Heart left ventricle (tissue), 13 donors: ENCODE results near the gene ASPDH.

Source experiments
- POLR2A ChIP-seq, 2 donors: fragments of 450-650 bp; IDR thresholded peaks; one replicate each; pipeline ENCODE4 v1.6.1; 2017; ENCODE audit warnings: antibody characterized with exemption in 2 of 2, mild to moderate bottlenecking in 2 of 2, moderate library complexity in 2 of 2
- TF ChIP-seq, protein P1 (sequence below), 12 donors: fragments of 200-600 bp; sonication (generic) in 4 of 12; IDR thresholded peaks; one replicate each; pipeline versions ENCODE4 v1.5.0 to v1.8.0; 2018 to 2022; ENCODE audit warnings: antibody characterized with exemption in 12 of 12, mild to moderate bottlenecking in 5 of 12
- donor health status: ischemic (EF 13 %, LVEDD 7.1; RV severe dilation, severe dysfunction).
- donor health status: DM: no; HTN: yes; CAD: no.
- donor health status: DM: no; HTN: no; CAD: no.
- donor health status: ischemic (EF 25% LVEDD 6.9; RV normal size, moderate dysfunction).
- donor health status: ischemic (EF 25% LVEDD 5.7; RV mildly dilated, moderate dysfunction).
- donor health status: ischemic (EF 35%, LVEDD 5.7; RV mildly dilated, moderate dysfunction).
- donor health status: nonischemic (EF 11% LVEDD 7.7; RV severe dilation, severe dysfunction).
- donor health status: DM: yes; HTN: yes; CAD: no.
- donor health status: PGD.
- donor health status: ischemic (EF 29% LVEDD 5.4; RV normal size, mild dysfunction).
- donor health status: nonischemic (EF 23%, LVEDD 6.1; RV moderate dilation, normal function).

DNA sequence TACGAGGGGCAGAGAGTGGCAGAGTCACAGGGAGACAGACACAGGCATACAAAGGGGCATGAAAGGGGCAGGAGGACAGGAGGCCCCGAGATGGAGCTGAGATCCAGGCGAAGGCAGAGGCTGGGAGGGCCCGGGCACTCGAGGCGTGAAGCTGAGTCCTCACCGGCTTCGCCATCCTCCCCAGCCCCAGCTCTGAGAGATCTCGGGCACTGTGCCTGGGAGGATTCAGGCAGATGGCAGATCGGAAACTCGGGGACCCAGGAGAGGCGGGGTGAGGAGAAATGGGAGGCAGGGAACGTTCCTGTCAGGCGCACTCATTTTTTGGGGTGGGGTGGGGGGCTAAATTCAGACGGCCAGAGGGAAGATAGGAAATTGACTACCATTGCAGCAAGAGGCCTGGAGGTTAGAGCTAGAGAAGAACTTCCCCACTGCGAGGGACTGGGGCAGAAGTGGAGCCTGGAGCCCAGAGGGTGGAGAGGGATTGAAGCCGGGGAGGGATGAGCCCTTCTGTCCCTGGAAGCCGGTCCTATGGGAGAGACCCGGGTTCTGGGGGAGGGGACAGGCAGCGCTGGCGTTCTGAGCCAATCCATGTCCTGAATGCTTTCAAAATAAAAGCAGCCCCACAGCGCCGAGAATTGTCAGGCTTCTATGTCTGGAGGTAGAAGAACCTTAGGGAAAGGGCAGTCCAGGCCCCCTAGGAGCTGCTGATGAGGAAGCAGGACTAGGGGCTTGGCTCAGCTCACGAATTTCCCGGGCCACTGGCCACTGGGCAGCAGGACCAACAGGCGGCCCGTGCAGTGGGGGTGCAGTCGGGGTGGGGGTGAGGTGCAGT lies 42.0 kb upstream of the ASPDH start:
- TF ChIP-seq, protein P1, sequence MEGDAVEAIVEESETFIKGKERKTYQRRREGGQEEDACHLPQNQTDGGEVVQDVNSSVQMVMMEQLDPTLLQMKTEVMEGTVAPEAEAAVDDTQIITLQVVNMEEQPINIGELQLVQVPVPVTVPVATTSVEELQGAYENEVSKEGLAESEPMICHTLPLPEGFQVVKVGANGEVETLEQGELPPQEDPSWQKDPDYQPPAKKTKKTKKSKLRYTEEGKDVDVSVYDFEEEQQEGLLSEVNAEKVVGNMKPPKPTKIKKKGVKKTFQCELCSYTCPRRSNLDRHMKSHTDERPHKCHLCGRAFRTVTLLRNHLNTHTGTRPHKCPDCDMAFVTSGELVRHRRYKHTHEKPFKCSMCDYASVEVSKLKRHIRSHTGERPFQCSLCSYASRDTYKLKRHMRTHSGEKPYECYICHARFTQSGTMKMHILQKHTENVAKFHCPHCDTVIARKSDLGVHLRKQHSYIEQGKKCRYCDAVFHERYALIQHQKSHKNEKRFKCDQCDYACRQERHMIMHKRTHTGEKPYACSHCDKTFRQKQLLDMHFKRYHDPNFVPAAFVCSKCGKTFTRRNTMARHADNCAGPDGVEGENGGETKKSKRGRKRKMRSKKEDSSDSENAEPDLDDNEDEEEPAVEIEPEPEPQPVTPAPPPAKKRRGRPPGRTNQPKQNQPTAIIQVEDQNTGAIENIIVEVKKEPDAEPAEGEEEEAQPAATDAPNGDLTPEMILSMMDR (IDR thresholded peaks at IDR 0.05): no peak
- no peak for TF ChIP-seq POLR2A (IDR thresholded peaks at IDR 0.05)
